Right cardiac atrium (tissue), 5 donors: Measurements from ENCODE around the gene KIF13A. TPM values are rescaled to one million over a fixed set of nuclear protein-coding genes. Genes with fewer than 3 reads are reported as not detected.
A peak's percentile ranks its signal among the peaks of the same experiment; 100 is the strongest.
"Not testable (repeated sequence)": the region's sequence is repeated elsewhere in the genome, so short reads cannot be mapped to it uniquely, and the experiment has no call there.

Experiments
- ATAC-seq, 2 donors: fragments of 200-7000 bp; cut with Tn5 transposase; one replicate each; pipeline versions ENCODE4 v1.8.0 to v1.9.1; 2020; ENCODE audit warnings: moderate library complexity in 2 of 2, mild to moderate bottlenecking in 1 of 2
- DNase-seq, 3 donors: peaks; one replicate each; pipeline ENCODE4 v3.0.0-alpha.2; 2020
- H3K27ac ChIP-seq: one replicate; pipeline ENCODE4 v1.5.1; 2013; ENCODE audit warnings: mild to moderate bottlenecking, low read length, control low read depth, moderate library complexity
- H3K27me3 ChIP-seq: one replicate; pipeline ENCODE4 v1.6.1; 2013; ENCODE audit not compliant: control insufficient read depth, insufficient read depth
- H3K4me1 ChIP-seq: one replicate; pipeline ENCODE4 v1.6.1; 2013; ENCODE audit warnings: low read length; ENCODE audit not compliant: control insufficient read depth, insufficient read depth
- H3K4me3 ChIP-seq: one replicate; pipeline ENCODE4 v1.5.1; 2013; ENCODE audit warnings: low read length, control low read depth
- H3K9me3 ChIP-seq: one replicate; pipeline ENCODE4 v1.6.1; 2013; ENCODE audit warnings: low read length; ENCODE audit not compliant: control insufficient read depth
- WGBS: extraction: QIAGEN DNeasy Blood & Tissue Kit; methylation state at CpG from one replicate; pipeline ENCODE4 v1.1.7; 2013; 5-methylcytosine and 5-hydroxymethylcytosine counted together
- intact Hi-C, 4 donors: fragments of 100-400 bp; cut with DNase I; formaldehyde crosslinking; loops; one replicate each; pipeline versions ENCODE4 v1.11.0 to v1.14.0; 2022 to 2023
- polyA plus RNA-seq: library from polyadenylated mRNA; stranded (reverse); fragments of 200-250 nt; gene quantifications from one replicate; pipeline ENCODE4 v1.2.3, GENCODE V29; 2013
- total RNA-seq, 4 donors: library from RNA; stranded (reverse); fragmentation: NEBNext Ultra II Directional; extraction: Animal tissue kit (Norgen Biotek cat#: 25700); gene quantifications; one replicate each; pipeline ENCODE4 v1.2.1, GENCODE V29; 2021
- donor health status: healthy with polysubstance abuse.
- donor health status: DM: no; HTN: yes; CAD: no.
- donor health status: DM: no; HTN: no; CAD: no.
- donor health status: DM: no; HTN: yes; CAD: no; lungs with severe emphysema.
- donor health status: DM: yes; HTN: yes; CAD: no.

Gene KIF13A
- total and polyA plus RNA-seq, 5 donors = 27.2 to 79.6 (median 67.3) TPM

DNA sequence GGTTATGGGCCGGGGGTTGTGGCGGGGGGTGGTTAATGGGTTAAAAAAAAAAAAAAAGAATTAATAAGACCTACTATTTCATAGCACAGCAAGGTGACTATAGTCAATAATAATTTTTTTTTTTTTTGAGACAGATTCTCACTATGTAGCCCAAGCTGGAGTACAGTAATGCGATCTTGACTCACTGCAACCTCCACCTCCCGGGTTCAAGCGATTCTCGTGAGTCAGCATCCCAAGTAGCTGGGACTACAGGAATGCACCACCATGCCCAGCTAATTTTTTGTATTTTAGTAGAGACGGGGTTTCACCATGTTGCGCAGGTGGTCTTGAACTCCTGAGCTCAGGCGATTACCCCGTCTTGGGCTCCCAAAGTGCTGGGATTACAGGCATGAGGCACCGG, 75.8 kb downstream of the KIF13A start:
- H3K4me1 ChIP-seq, H3K27ac ChIP-seq, intact Hi-C loops: not testable (repeated sequence)

GRCh38 chr6:17910189-17910588, 77.2 kb downstream of the KIF13A start:
- WGBS = 36% methylated on average over 2 of the region's 2 CpGs
- Histone ChIP-seq H3K27me3 (no peaks in the 10 kb centered on the region), H3K4me1 (peaks cover 9% of the 10 kb centered on the region), H3K4me3 (no peak overlapping the region), H3K9me3 (no peaks in the 10 kb centered on the region), H3K27ac (no peak overlapping the region)
- DNase-seq = no peak
- no peak for ATAC-seq
- intact Hi-C loops = no loop called here

More for the DNA sequence above, 75.8 kb downstream of the KIF13A start:
- not testable (repeated sequence) for ATAC-seq, DNase-seq, H3K9me3 ChIP-seq, H3K4me3 ChIP-seq, H3K27me3 ChIP-seq
- 85% methylated on average over 11 of the region's 11 CpGs for WGBS

- Histone ChIP-seq H3K4me3 (no peak overlapping the region), H3K27me3 (no peaks in the 10 kb centered on the region), H3K9me3 (no peaks in the 10 kb centered on the region), H3K27ac (peak overlapping the region; percentile 17), H3K4me1 (peaks cover 8% of the 10 kb centered on the region)
- no peak for DNase-seq
- intact Hi-C loops = loop anchor here in 1 of 4 donors (10.0 kb wide), 1 partner anchor 76 kb away; the partner anchor contains the start of gene KIF13A
- ATAC-seq = no peak
- WGBS = 93% methylated on average over 4 of the region's 4 CpGs
Observed at GRCh38 chr6:17908831-17909230, 78.6 kb downstream of the KIF13A start.

- Histone ChIP-seq H3K9me3 (no peaks in the 10 kb centered on the region), H3K27me3 (no peaks in the 10 kb centered on the region), H3K4me3 (no peak overlapping the region), H3K4me1 (peaks cover 8% of the 10 kb centered on the region), H3K27ac (peak overlapping the region; percentile 84)
- peak; percentile 70 to 79 (median 73) for DNase-seq
- 53% methylated on average over 7 of the region's 7 CpGs for WGBS
- ATAC-seq = peak; percentile 90 to 94
- intact Hi-C loops = loop anchor here in 1 of 4 donors (10.0 kb wide), 1 partner anchor 77 kb away; the partner anchor contains the start of gene KIF13A
Observed at GRCh38 chr6:17907406-17908229, 79.8 kb downstream of the KIF13A start.

GRCh38 chr6:17905611-17906592, 81.5 kb downstream of the KIF13A start:
- Histone ChIP-seq H3K27ac (no peak overlapping the region), H3K9me3 (no peaks in the 10 kb centered on the region), H3K27me3 (no peaks in the 10 kb centered on the region), H3K4me3 (no peak overlapping the region), H3K4me1 (peaks cover 8% of the 10 kb centered on the region)
- WGBS = 90% methylated on average over 2 of the region's 2 CpGs
- intact Hi-C loops = loop anchor here in 1 of 4 donors (10.0 kb wide), 1 partner anchor 79 kb away; the partner anchor contains the start of gene KIF13A
- ATAC-seq (no peak), DNase-seq (no peak)

GRCh38 chr6:17904491-17905120, 82.8 kb downstream of the KIF13A start:
- ATAC-seq = no peak
- peaks cover 8% of the 10 kb centered on the region for H3K4me1 ChIP-seq

DNA sequence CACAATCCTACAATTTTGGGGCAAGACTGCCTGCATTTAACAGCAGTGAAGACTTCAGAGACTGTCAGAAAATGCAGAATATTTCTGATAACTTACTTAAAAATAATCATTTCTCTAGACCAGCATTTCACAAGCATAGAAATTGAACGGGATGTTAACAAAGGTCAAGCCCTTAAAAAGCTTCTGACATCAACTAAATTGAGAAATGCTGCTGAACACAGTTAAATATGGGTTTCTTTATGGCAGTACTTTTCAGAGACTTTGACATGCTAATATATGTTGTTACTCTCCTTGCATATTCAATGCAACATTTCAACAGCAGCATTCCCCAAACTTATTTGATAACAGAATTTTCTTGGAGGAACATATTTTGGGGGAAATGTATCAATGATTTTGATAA, 84.5 kb downstream of the KIF13A start:
- ATAC-seq = no peak
- Histone ChIP-seq H3K4me3 (no peak overlapping the region), H3K27me3 (no peaks in the 10 kb centered on the region), H3K4me1 (peaks cover 8% of the 10 kb centered on the region), H3K9me3 (no peaks in the 10 kb centered on the region), H3K27ac (no peak overlapping the region)
- WGBS = 20% methylated on average over 1 of the region's 1 CpG
- no peak for DNase-seq
- intact Hi-C loops = loop anchor here in 1 of 4 donors (10.0 kb wide), 1 partner anchor 82 kb away; the partner anchor contains the start of gene KIF13A

More at GRCh38 chr6:17904491-17905120, 82.8 kb downstream of the KIF13A start:
- WGBS = 69% methylated on average over 6 of the region's 6 CpGs
- H3K27me3 ChIP-seq = no peaks in the 10 kb centered on the region
- H3K9me3 ChIP-seq = no peaks in the 10 kb centered on the region
- H3K27ac ChIP-seq = no peak overlapping the region
- intact Hi-C loops = loop anchor here in 1 of 4 donors (10.0 kb wide), 1 partner anchor 80 kb away; the partner anchor contains the start of gene KIF13A
- DNase-seq = no peak
- no peak overlapping the region for H3K4me3 ChIP-seq

DNA sequence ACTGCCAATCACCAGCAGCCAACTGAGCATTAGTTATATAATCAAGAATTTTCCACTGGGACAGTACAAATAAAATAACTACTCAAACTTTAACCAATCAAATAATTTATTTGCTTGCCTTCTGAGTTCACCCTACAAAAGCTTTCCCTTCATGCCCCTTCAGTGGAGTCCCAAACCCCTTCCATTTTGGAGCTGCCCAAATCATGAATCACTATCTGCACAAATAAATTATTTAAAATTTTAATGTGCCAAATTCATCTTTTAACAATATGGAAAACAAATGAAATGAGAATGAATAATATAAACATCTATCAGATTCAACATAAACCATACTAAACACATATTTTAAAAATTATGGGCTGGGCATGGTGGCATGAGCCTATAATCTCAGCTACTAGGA, 85.9 kb downstream of the KIF13A start:
- Histone ChIP-seq H3K27ac (no peak overlapping the region), H3K27me3 (no peaks in the 10 kb centered on the region), H3K9me3 (no peaks in the 10 kb centered on the region), H3K4me1 (peaks cover 5% of the 10 kb centered on the region), H3K4me3 (no peak overlapping the region)
- DNase-seq = no peak
- intact Hi-C loops = loop anchor here in 1 of 4 donors (10.0 kb wide), 1 partner anchor 83 kb away; the partner anchor contains the start of gene KIF13A
- ATAC-seq = no peak

DNA sequence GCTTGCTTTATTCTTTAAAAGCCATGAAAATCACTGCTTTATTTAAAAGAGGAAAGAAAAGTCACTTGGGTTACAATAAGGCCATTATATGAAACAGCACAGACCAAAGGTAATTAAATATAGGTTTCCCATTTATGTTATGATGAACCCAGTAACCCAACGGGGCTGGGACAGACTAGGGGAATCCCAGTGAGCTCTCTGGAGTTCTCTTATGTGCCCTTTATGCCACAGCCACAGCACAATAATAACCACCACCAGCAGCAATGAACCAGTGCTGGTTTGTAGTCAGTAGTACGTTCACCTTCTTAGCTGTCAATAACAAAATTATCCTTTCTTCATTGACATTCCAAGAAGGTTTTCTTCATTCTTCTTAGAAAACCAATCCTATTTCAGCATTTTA, 87.4 kb downstream of the KIF13A start:
- Histone ChIP-seq H3K4me1 (peaks cover 3% of the 10 kb centered on the region), H3K9me3 (no peaks in the 10 kb centered on the region), H3K27ac (no peak overlapping the region), H3K4me3 (no peak overlapping the region), H3K27me3 (no peaks in the 10 kb centered on the region)
- ATAC-seq (no peak), DNase-seq (no peak)
- WGBS = 79% methylated on average over 2 of the region's 2 CpGs
- intact Hi-C loops = loop anchor here in 1 of 4 donors (10.0 kb wide), 1 partner anchor 85 kb away; the partner anchor contains the start of gene KIF13A

GRCh38 chr6:17899491-17899890, 87.9 kb downstream of the KIF13A start:
- DNase-seq (no peak), ATAC-seq (no peak)
- Histone ChIP-seq H3K27me3 (no peaks in the 10 kb centered on the region), H3K9me3 (no peaks in the 10 kb centered on the region), H3K27ac (no peak overlapping the region), H3K4me1 (peaks cover 3% of the 10 kb centered on the region), H3K4me3 (no peak overlapping the region)
- intact Hi-C loops = no loop called here
- 94% methylated on average over 4 of the region's 4 CpGs for WGBS
